WTC11 (cell line): Measurements from ENCODE around the gene ACACA. TPM values are rescaled to one million over a fixed set of nuclear protein-coding genes. Genes with fewer than 3 reads are reported as not detected.

Experiments used
- ATAC-seq: fragments of 200-7000 bp; cut with Tn5 transposase; 2 replicates; pipeline ENCODE4 v1.10.0; 2021; ENCODE audit warnings: mild to moderate bottlenecking, moderate library complexity
- CTCF ChIA-PET: fragments of 300-600 bp; sonication (Branson Sonifier 250); formaldehyde crosslinking; loops from one replicate; lab custom pipeline; 2021; ENCODE audit warnings: antibody characterized with exemption; lab: Charles Lee
- POLR2A ChIA-PET: fragments of 350-600 bp; sonication (Branson Sonifier 250); formaldehyde crosslinking; loops from one replicate; lab custom pipeline; 2021; ENCODE audit warnings: antibody characterized with exemption; lab: Charles Lee
- DNase-seq: peaks from one replicate; pipeline ENCODE4 v3.0.0; 2021; ENCODE audit warnings: low spot score
- H3K27ac Mint-ChIP-seq: 2 replicates; pipeline ENCODE4 v1.8.0; 2021; ENCODE audit warnings: mixed read lengths
- H3K27me3 Mint-ChIP-seq: 2 replicates; pipeline ENCODE4 v1.8.0; 2021; ENCODE audit warnings: low read depth, mild to moderate bottlenecking, moderate library complexity, mixed read lengths
- H3K36me3 Mint-ChIP-seq: 2 replicates; pipeline ENCODE4 v1.8.0; 2021; ENCODE audit warnings: mixed read lengths
- H3K4me1 Mint-ChIP-seq: 2 replicates; pipeline ENCODE4 v1.8.0; 2022; ENCODE audit warnings: mixed read lengths
- H3K4me3 Mint-ChIP-seq: 2 replicates; pipeline ENCODE4 v1.8.0; 2021; ENCODE audit warnings: mild to moderate bottlenecking, moderate library complexity, mixed read lengths
- H3K9me3 Mint-ChIP-seq: 2 replicates; pipeline ENCODE4 v1.8.0; 2021; ENCODE audit warnings: mixed read lengths
- ATF1 ChIP-seq: sonication (generic); formaldehyde crosslinking; IDR thresholded peaks from 2 replicates; pipeline ENCODE4 v1.8.1; 2023; ENCODE audit warnings: mild to moderate bottlenecking, moderate library complexity, missing genetic modification reagents
- CDX4 ChIP-seq: fragments of 250-450 bp; sonication (Bioruptor Pico); IDR thresholded peaks from 2 replicates; pipeline ENCODE4 v1.9.0; 2021; ENCODE audit warnings: moderate library complexity, mild to moderate bottlenecking, inconsistent platforms, borderline replicate concordance
- ELF4 ChIP-seq: sonication (generic); formaldehyde crosslinking; IDR thresholded peaks from 2 replicates; pipeline ENCODE4 v1.8.1; 2022; ENCODE audit warnings: low read depth, mild to moderate bottlenecking, moderate library complexity, missing genetic modification reagents
- JUN ChIP-seq: sonication (generic); formaldehyde crosslinking; IDR thresholded peaks from 2 replicates; pipeline ENCODE4 v1.8.0; 2023; ENCODE audit warnings: mild to moderate bottlenecking, missing genetic modification reagents
- MXD4 ChIP-seq: fragments of 250-450 bp; sonication (Bioruptor Pico); IDR thresholded peaks from 2 replicates; pipeline ENCODE4 v1.8.0; 2021; ENCODE audit warnings: mild to moderate bottlenecking, moderate library complexity, borderline replicate concordance
- NFATC4 ChIP-seq: fragments of 250-450 bp; sonication (Bioruptor Pico); IDR thresholded peaks from 2 replicates; pipeline ENCODE4 v1.9.0; 2021; ENCODE audit warnings: mild to moderate bottlenecking
- SMAD3 ChIP-seq: sonication (generic); formaldehyde crosslinking; IDR thresholded peaks from 2 replicates; pipeline ENCODE4 v1.8.0; 2022; ENCODE audit warnings: missing genetic modification reagents, mild to moderate bottlenecking, borderline replicate concordance
- SMAD4 ChIP-seq: sonication (generic); formaldehyde crosslinking; IDR thresholded peaks from 2 replicates; pipeline ENCODE4 v1.8.0; 2022; ENCODE audit warnings: mild to moderate bottlenecking, missing genetic modification reagents
- ZNF121 ChIP-seq: sonication (generic); formaldehyde crosslinking; IDR thresholded peaks from 2 replicates; pipeline ENCODE4 v1.8.0; 2023; ENCODE audit warnings: missing genetic modification reagents
- ZNF138 ChIP-seq: sonication (generic); formaldehyde crosslinking; conservative IDR thresholded peaks from 2 replicates; pipeline ENCODE4 v1.8.1; 2022; ENCODE audit warnings: mild to moderate bottlenecking, moderate library complexity, missing genetic modification reagents
- ZNF396 ChIP-seq: fragments of 250-450 bp; sonication (Bioruptor Pico); IDR thresholded peaks from 2 replicates; pipeline ENCODE4 v1.8.0; 2021; ENCODE audit warnings: mild to moderate bottlenecking, moderate library complexity, borderline replicate concordance
- total RNA-seq: library from RNA; stranded (reverse); gene quantifications from 3 replicates; pipeline ENCODE4 v1.2.3, GENCODE V29; 2021
- TF ChIP-seq, protein P1 (sequence below): sonication (generic); formaldehyde crosslinking; IDR thresholded peaks from 2 replicates; pipeline ENCODE4 v1.8.1; 2023; ENCODE audit warnings: mild to moderate bottlenecking, missing genetic modification reagents
- TF ChIP-seq, protein P2 (sequence below): fragments of 250-450 bp; sonication (Bioruptor Pico); IDR thresholded peaks from 2 replicates; pipeline ENCODE4 v1.9.0; 2021; ENCODE audit warnings: mild to moderate bottlenecking
- TF ChIP-seq, protein P3 (sequence below): sonication (generic); formaldehyde crosslinking; IDR thresholded peaks from 2 replicates; pipeline ENCODE4 v1.8.1; 2023; ENCODE audit warnings: mild to moderate bottlenecking, missing genetic modification reagents, moderate library complexity
- TF ChIP-seq, protein P4 (sequence below): sonication (generic); formaldehyde crosslinking; IDR thresholded peaks from 2 replicates; pipeline ENCODE4 v1.8.0; 2022; ENCODE audit warnings: mild to moderate bottlenecking, missing genetic modification reagents
- TF ChIP-seq, protein P5 (sequence below): fragments of 250-450 bp; sonication (Bioruptor Pico); IDR thresholded peaks from 2 replicates; pipeline ENCODE4 v2.1.2; 2022; ENCODE audit warnings: mild to moderate bottlenecking, moderate library complexity

ACACA gene
- total RNA-seq, 1 experiment from 2014 or later: 167 TPM

DNA sequence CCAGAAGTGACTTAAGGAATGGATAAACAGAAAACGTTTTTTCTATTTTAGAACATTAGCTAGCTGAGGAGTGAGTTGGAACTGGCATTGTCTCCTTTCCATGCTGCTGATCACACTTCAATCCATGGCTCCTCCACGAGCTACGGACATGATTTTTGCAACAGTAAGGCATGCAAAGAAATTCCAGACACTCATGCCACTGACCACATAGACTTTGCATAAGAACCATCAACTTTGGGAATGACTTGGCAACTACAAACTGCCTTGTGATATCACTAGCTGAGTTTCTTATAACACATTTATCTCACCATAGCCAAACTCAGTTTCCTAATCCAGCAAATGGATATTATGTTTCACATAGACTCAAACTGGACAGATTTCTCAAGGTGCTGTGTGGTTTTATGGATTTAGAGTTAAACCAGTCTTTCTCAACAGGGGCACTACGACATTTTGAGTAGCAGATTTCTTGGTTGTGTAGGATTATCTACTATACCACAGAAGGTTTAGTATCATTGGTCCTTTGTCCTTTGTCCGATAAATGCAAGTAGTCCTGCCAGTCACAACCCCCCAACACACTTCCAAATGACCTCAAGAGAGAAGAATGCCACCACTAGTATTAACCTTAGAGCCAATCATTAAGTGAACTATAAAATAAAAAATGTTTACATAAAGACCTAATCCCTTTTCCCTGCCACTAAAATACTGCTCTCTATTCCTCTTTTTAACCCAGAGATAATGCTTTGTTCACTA, 79.1 kb downstream of the ACACA start (continued):
- TF ChIP-seq, protein P1, sequence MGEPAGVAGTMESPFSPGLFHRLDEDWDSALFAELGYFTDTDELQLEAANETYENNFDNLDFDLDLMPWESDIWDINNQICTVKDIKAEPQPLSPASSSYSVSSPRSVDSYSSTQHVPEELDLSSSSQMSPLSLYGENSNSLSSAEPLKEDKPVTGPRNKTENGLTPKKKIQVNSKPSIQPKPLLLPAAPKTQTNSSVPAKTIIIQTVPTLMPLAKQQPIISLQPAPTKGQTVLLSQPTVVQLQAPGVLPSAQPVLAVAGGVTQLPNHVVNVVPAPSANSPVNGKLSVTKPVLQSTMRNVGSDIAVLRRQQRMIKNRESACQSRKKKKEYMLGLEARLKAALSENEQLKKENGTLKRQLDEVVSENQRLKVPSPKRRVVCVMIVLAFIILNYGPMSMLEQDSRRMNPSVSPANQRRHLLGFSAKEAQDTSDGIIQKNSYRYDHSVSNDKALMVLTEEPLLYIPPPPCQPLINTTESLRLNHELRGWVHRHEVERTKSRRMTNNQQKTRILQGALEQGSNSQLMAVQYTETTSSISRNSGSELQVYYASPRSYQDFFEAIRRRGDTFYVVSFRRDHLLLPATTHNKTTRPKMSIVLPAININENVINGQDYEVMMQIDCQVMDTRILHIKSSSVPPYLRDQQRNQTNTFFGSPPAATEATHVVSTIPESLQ (CRISPR knock-in tag): no peak
- TF ChIP-seq SMAD3: no peak
- no peak for TF ChIP-seq NFATC4 (CRISPR knock-in tag)
- TF ChIP-seq MXD4 (CRISPR knock-in tag): no peak
- TF ChIP-seq, protein P2, sequence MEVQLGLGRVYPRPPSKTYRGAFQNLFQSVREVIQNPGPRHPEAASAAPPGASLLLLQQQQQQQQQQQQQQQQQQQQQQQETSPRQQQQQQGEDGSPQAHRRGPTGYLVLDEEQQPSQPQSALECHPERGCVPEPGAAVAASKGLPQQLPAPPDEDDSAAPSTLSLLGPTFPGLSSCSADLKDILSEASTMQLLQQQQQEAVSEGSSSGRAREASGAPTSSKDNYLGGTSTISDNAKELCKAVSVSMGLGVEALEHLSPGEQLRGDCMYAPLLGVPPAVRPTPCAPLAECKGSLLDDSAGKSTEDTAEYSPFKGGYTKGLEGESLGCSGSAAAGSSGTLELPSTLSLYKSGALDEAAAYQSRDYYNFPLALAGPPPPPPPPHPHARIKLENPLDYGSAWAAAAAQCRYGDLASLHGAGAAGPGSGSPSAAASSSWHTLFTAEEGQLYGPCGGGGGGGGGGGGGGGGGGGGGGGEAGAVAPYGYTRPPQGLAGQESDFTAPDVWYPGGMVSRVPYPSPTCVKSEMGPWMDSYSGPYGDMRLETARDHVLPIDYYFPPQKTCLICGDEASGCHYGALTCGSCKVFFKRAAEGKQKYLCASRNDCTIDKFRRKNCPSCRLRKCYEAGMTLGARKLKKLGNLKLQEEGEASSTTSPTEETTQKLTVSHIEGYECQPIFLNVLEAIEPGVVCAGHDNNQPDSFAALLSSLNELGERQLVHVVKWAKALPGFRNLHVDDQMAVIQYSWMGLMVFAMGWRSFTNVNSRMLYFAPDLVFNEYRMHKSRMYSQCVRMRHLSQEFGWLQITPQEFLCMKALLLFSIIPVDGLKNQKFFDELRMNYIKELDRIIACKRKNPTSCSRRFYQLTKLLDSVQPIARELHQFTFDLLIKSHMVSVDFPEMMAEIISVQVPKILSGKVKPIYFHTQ: no peak
- TF ChIP-seq CDX4 (CRISPR knock-in tag): no peak
- TF ChIP-seq ATF1 (CRISPR knock-in tag): no peak
- TF ChIP-seq, protein P3, sequence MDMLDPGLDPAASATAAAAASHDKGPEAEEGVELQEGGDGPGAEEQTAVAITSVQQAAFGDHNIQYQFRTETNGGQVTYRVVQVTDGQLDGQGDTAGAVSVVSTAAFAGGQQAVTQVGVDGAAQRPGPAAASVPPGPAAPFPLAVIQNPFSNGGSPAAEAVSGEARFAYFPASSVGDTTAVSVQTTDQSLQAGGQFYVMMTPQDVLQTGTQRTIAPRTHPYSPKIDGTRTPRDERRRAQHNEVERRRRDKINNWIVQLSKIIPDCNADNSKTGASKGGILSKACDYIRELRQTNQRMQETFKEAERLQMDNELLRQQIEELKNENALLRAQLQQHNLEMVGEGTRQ (CRISPR knock-in tag): no peak
- no peak for TF ChIP-seq ZNF396 (CRISPR knock-in tag)

- no peaks in the 10 kb centered on the region for H3K4me1 Mint-ChIP-seq
- H3K36me3 Mint-ChIP-seq: peaks cover 32% of the 10 kb centered on the region
- TF ChIP-seq ZNF121 (peak; percentile 89), ZNF138 (CRISPR knock-in tag) (no peak)
- no peaks in the 10 kb centered on the region for H3K9me3 Mint-ChIP-seq
- CTCF ChIA-PET: interaction anchor here (1.0 to 1.1 kb wide), 2 partner anchors 18 to 50 kb away, joined by 3 read pairs; no protein-coding TSS in a partner anchor
- H3K4me3 Mint-ChIP-seq: no peak overlapping the region
- no peak for ATAC-seq
- POLR2A ChIA-PET: no interaction called here
- no peak for DNase-seq
- 0 out of 2 replicates have a peak overlapping the region, but pooled peaks have one; percentile 35 for H3K27ac Mint-ChIP-seq
- no peaks in the 10 kb centered on the region for H3K27me3 Mint-ChIP-seq
Measured at GRCh38 chr17:37322826-37323561, 83.6 kb downstream of the ACACA start.

GRCh38 chr17:37322106-37322505, 84.5 kb downstream of the ACACA start:
- peaks cover 23% of the 10 kb centered on the region for H3K36me3 Mint-ChIP-seq
- H3K27ac Mint-ChIP-seq: peak overlapping the region; percentile 86; the same call in 1 of the 2 replicates
- DNase-seq: no peak
- H3K9me3 Mint-ChIP-seq: no peaks in the 10 kb centered on the region
- CTCF ChIA-PET: interaction anchor here (1.0 to 1.1 kb wide), 2 partner anchors 18 to 51 kb away, joined by 3 read pairs; no protein-coding TSS in a partner anchor
- H3K27me3 Mint-ChIP-seq: no peaks in the 10 kb centered on the region
- POLR2A ChIA-PET: no interaction called here
- no peak overlapping the region for H3K4me3 Mint-ChIP-seq
- no peak for ATAC-seq
- H3K4me1 Mint-ChIP-seq: no peaks in the 10 kb centered on the region
- TF ChIP-seq, protein P4, sequence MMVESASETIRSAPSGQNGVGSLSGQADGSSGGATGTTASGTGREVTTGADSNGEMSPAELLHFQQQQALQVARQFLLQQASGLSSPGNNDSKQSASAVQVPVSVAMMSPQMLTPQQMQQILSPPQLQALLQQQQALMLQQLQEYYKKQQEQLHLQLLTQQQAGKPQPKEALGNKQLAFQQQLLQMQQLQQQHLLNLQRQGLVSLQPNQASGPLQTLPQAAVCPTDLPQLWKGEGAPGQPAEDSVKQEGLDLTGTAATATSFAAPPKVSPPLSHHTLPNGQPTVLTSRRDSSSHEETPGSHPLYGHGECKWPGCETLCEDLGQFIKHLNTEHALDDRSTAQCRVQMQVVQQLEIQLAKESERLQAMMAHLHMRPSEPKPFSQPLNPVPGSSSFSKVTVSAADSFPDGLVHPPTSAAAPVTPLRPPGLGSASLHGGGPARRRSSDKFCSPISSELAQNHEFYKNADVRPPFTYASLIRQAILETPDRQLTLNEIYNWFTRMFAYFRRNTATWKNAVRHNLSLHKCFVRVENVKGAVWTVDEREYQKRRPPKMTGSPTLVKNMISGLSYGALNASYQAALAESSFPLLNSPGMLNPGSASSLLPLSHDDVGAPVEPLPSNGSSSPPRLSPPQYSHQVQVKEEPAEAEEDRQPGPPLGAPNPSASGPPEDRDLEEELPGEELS: no peak
- TF ChIP-seq, protein P5, sequence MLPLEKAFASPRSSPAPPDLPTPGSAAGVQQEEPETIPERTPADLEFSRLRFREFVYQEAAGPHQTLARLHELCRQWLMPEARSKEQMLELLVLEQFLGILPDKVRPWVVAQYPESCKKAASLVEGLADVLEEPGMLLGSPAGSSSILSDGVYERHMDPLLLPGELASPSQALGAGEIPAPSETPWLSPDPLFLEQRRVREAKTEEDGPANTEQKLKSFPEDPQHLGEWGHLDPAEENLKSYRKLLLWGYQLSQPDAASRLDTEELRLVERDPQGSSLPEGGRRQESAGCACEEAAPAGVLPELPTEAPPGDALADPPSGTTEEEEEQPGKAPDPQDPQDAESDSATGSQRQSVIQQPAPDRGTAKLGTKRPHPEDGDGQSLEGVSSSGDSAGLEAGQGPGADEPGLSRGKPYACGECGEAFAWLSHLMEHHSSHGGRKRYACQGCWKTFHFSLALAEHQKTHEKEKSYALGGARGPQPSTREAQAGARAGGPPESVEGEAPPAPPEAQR (CRISPR knock-in tag): no peak
- TF ChIP-seq, protein P1 (CRISPR knock-in tag): no peak
- TF ChIP-seq SMAD4 (CRISPR knock-in tag) (no peak), ELF4 (CRISPR knock-in tag) (no peak), JUN (CRISPR knock-in tag) (no peak)
